Measurements from ENCODE around the gene YWHAQ.
"Not testable (repeated sequence)": the region's sequence is repeated elsewhere in the genome, so short reads cannot be mapped to it uniquely, and the experiment has no call there.

YWHAQ gene

DNA sequence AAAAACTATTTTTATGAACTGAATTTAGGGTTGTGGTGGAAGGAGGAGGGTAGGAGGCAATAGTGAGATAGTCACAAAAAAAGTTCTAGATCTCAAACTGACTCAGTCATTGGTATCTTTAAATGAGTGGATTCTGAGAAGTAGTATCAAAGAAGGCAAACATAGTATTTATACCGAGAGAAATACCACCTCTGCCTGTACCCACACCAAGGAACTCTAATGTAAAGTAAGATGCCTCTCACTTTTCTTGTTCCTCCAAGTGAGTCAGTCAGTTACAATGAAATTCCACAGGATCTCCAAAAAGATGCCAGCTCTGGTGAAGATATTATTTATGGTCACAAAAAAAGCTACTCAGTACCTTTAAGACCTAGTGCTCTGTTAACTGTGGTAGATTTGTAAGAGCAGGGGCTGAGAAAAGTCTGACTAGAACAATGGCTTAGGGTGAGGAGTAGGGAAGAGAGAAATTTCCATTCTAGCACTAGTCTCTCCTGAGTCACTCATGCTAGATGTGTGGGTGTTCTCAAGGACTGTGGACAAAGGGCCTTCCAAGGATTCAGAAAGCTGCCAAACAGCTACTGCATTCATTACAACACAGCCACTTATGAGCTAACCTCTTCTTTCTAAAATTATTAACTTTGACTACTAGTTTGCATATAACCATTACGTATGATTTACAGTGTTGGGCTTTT, 36.3 kb downstream of the YWHAQ start:
- peak; percentile 89 for DNase-seq (ENCODE audit: low spot score)

DNA sequence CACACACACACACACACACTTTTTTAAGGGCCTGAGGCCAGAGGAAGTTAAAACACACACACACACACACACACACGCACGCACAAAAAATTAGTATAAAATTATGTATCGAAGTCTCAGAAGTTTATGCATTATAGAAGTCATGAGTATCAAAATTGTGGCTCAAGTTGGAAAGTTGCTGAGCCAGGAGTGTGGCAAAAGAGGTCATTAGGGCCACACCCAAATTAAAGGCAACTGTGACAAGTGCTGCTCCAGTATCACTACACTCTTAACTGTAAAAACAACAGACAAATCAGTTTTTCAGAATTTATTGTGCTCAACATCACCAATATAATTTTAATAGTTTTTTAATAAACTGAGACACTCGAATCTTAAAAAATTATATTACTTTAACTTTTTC, 36.9 kb downstream of the YWHAQ start:
- DNase-seq (ENCODE audit: low spot score) = no peak

GRCh38 chr2:9592699-9593098, 38.1 kb downstream of the YWHAQ start:
- DNase-seq (ENCODE audit: low spot score) = no peak

GRCh38 chr2:9590641-9591040, 40.2 kb downstream of the YWHAQ start:
- DNase-seq (ENCODE audit: low spot score) = no peak

GRCh38 chr2:9586465-9586864, 44.3 kb downstream of the YWHAQ start:
- no peak for DNase-seq (ENCODE audit: low spot score)

- DNase-seq (ENCODE audit: low spot score) = no peak
Measured at GRCh38 chr2:9585486-9585885, 45.3 kb downstream of the YWHAQ start.

GRCh38 chr2:9584902-9585301, 45.9 kb downstream of the YWHAQ start:
- not testable (repeated sequence) for DNase-seq (ENCODE audit: low spot score)

GRCh38 chr2:9582624-9583023, 48.2 kb downstream of the YWHAQ start:
- DNase-seq (ENCODE audit: low spot score) = no peak

DNA sequence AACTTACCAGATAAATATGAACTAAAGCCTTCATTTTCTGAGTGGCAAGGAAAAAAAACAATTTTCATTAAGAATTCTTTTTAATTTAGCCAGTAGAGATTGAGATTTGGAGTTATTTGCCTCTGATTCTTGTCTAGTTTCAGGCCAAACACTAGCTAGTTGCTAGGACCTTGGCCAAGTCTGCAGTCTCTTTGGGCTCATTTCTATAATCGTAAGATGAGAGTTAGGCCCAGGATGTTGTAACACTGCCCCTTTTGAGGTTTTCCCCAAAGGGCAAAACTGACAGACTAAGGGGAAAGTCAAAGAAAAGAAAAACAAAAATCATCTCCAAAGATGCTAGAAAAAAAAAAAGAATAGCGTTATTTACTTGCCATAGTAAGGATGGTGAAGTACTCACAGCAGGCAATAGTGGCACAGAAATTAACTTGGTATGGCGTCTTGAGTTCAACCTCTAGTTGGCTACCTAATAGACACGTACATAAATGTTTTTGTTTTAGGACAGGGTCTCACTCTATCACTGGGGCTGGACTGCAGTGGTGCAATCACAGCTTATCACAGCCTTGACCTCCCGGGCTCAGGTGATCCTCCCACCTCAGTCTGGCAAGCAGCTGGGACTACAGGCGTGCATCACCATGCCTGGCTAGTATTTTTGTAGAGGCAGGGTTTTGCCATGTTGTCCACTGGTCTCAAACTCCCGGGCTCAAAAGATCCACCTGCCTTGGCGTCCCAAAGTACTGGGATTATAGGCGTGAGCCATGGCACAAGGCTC, 52.1 kb downstream of the YWHAQ start:
- no peak for DNase-seq (ENCODE audit: low spot score)

- no peak for DNase-seq (ENCODE audit: low spot score)
Measured at GRCh38 chr2:9574331-9574730, 56.5 kb downstream of the YWHAQ start.

DNA sequence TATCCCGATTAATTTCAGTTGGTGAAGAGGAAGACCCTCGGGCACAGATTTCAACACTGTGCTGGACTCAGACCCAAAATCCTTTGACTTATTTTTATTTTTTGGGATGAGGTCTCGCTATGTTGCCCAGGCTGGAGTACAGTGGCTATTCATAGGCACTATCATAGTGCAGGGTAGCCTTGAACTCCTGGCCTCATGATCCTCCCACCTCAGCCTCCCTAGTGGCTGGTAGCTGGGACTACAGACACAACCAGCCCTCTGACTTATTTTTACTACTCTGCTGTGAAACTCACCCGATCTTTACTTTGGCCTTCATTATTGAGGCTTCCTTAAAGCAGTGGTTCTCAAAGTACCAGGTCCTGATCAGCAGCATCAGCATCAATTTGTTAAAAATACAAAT, 57.0 kb downstream of the YWHAQ start:
- DNase-seq (ENCODE audit: low spot score) = no peak

DNA sequence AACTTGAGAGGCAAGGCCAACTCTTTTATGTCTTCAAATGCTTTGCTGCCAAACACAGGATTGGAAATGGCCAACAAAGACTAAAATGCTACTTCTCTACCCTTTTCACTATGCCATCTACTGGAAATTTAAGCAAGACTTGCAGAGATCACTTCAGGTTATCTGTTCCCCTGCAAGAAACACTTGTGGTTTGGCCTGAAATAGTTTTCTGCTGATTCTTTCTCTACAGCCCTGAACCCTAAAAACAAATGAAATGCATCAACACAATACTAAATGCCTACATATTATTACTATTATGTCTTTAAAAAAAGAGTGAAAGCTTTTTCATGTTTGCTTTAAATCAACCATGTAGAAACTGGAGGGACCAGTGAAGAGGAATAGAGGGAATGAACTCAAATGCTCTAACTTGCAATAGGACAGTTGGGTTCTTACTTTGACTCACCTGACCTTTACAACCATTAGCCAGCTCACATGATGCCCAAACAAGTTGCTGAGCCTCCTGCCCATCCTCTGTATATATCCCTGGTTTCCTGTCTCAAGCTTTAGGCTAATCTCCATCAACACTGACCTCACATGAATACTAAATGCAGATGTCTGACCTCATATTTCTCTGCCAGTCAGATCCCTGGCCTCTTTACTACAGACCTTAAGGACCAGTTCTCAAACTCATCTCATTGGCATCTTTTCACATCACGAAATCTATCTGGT, 57.6 kb downstream of the YWHAQ start:
- DNase-seq (ENCODE audit: low spot score) = no peak

DNA sequence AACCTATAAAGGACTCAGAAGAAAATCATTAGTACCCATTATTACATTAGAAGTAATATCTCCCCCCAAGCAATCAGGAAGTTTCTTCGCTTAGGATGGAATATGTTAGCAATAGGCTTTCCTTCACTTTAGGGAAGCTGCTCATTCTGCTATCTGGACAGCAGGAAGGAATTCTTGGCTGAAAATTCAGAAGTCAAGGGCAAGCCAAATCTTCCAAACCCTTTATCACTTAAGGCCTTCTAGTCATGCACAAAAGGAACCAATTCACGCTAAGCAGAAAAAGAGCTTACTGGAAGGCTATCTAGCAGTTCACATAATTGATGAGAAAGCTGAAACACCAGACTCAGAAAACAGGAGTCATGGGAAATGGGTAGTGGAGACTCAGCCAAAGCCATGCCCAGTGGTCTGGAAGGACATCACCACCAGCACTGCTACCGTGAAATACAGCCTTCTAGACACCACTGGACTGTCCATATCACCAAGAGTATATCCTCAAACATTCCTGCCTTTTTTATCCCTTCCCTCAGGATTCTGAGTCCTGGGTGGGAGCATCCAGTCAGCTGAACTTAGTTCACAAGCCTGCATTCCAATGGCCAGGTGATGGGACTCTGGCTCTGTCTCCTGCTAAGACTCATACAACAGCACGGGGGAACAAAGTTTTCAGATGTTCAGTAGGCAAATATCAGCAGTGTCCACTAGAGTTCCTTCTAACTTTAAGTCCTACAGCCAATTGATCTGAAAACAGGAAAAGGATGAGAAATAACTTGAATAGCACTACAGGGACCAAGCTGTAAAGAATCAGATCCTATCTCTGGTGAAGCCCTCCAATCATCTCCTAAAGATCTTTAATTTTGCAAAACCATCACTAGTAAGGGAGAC, 60.4 kb downstream of the YWHAQ start:
- no peak for DNase-seq (ENCODE audit: low spot score)

DNA sequence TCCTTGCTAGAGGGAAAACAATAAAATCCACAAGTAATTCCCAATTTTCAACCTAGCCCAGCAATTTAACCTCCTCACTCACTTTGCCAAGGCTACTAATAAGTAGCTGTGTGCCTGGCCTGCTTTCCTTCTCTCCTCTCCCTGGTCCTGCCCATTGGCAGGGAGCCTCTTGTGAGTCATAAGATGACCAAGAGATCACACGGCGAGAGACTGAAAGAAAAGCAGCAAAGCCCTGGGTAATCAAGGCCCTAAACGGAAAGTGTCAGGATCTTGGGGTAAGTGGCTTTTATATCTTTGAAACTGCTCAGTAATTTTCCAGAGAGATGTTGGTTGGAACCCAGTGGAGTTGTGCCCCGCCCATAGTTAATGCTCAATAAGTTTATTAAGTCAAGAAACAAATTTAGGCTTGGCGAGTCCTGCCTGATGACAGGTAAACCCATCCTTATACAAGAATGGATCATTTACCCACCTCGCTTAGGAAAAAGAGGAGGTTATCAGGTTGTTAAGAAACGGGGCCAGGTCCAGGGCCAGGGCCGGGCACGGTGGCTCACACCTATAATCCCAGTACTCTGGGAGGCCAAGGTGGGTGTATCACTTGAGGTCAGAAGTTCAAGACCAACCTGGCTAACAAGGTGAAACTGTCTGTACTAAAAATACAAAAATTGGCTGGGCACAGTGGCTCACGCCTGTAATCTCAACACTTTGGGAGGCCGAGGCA, 65.2 kb downstream of the YWHAQ start:
- DNase-seq (ENCODE audit: low spot score) = peak; percentile 77

- DNase-seq (ENCODE audit: low spot score) = no peak
Measured at GRCh38 chr2:9560628-9561027, 70.2 kb downstream of the YWHAQ start.

DNA sequence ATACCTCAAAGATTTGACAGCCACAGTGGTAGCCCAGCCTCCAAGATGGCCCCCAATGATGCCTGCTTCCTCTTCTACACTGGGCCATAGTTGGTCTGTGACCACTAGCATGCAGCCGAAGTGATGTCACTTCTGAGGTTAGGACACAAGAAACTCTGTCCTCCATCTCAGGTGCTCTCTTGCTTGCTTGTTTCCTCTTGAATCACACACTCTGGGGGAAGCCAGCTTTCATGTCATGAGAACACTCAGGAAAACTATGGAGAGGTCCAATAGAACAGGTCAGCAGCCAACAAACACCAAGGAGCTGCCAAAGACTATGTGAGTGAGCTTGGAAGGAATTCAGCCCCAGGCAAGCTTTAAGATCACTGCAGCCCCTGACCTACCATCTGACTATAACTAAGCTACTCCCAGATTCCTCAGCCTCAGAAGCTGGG, 71.8 kb downstream of the YWHAQ start:
- no peak for DNase-seq (ENCODE audit: low spot score)

DNA sequence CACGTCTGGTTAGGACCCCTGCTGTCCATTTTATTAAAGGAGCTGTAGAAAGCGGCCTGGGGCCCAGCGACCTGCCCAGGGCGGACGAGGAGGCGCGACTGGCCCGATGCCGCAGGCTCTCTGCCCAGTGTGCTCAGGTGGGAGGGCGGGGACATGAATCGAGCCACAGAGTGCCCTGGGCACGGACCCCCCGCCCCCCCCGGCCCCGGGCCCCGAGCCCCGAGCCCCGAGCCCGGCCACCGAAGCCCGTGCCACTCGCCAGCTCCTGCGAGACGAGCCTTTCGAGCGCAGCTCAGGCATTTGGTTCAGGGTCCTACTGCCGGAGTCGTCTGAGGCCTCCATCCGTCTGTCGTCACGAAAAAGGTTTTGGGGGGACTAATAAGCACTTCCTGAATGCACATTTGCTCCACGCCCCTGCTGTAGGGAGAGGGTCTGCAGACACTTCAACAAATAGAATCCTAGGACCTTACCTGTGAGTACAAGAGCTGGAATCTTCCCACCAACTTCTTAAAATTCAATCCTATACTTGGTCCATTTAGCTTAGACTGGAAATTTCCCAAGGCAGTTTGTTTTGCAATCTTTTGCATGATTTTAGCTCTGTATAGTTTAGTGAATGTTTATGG, 74.6 kb downstream of the YWHAQ start:
- no peak for DNase-seq (ENCODE audit: low spot score)

DNA sequence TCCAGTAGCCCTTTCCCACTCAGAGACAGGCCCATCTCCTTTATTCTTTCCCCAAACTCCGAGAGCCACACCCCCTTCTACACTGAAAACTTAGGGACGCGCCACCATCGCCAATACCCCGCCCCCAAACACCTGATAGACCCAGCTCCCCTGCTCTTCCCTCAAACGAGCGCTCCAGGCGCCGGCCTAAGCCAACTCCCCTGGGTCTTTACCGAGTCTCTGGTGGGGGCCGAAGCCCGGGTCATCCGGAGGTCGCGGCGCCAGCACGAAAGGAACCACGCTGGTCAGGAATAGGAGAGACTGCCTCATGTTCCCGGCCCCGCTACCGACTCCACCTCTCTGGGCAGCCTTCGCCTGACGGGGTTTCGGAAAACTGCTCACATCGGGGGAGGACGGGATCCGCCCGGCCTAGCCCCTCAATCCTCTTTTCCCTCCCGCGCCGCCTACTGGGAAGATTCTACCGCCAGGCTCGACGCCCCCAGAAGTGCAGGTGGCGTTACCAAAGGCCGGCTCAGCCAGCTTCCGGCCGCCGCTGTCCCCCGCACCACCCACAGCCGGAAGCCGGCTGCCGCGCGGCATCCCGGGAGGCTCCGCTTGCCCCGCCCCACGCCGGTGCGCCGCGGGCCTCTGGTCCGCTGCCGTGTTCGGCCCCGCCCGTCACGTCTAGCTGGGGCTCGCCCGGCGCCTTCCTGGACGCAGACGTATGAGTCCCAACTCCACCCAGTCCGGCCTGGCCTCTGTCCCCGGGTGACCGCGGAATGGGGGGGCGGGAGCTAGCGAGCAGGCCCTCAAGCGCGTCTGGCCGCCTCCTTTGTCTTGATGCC, 75.3 kb downstream of the YWHAQ start, which contains the start of gene ADAM17:
TSS of gene ADAM17 (minus strand) at position 534 of the 824 bp plus-strand sequence. CDS start at position 309, 225 bp downstream.
- peak; percentile 79 for DNase-seq (ENCODE audit: low spot score)

DNA sequence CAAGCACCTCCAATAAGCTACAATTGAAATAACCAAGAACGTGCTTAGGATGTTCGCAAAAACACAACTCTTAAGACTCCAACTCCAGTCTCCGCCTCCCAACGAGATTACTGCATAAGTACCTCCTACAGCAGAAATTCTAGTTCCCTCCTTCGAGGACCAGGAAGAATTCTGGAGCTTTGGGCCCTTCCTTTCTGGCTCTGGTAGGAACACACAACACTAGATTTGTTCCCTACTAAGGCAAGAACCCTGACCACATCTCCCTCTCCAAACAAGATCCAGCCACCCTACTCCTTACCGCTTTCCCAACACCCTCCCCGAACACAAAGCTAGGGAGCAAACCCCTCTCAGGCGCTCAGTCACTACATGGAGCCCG, 75.9 kb downstream of the YWHAQ start:
- no peak for DNase-seq (ENCODE audit: low spot score)
